Omental fat pad (tissue), 4 donors: ENCODE results near the gene SEL1L. TPM values are rescaled to one million over a fixed set of nuclear protein-coding genes. Genes with fewer than 3 reads are reported as not detected.

Experiments used
- ATAC-seq: fragments of 150-250 bp; one replicate; pipeline ENCODE4 v1.9.1; 2016; ENCODE audit warnings: mild to moderate bottlenecking, moderate library complexity; ENCODE audit not compliant: low FRiP score
- DNase-seq: peaks from one replicate; pipeline ENCODE4 v3.0.0-alpha.2; 2019; ENCODE audit warnings: low spot score
- total RNA-seq, 4 donors: library from RNA; depleted of rRNA; stranded (reverse); fragments of >200 nt; gene quantifications; one replicate each; pipeline ENCODE4 v1.1.0, GENCODE V29; 2016
- TF ChIP-seq, protein P1 (sequence below), 3 donors: fragments of 450-650 bp; IDR thresholded peaks; one replicate each; pipeline ENCODE4 v1.5.1; 2016 to 2017; ENCODE audit warnings: antibody characterized with exemption in 3 of 3, mild to moderate bottlenecking in 3 of 3, moderate library complexity in 2 of 3

Gene SEL1L
- total RNA-seq, 4 donors from 2014 or later: 53.3 to 74.0 (median 66.5) TPM

DNA sequence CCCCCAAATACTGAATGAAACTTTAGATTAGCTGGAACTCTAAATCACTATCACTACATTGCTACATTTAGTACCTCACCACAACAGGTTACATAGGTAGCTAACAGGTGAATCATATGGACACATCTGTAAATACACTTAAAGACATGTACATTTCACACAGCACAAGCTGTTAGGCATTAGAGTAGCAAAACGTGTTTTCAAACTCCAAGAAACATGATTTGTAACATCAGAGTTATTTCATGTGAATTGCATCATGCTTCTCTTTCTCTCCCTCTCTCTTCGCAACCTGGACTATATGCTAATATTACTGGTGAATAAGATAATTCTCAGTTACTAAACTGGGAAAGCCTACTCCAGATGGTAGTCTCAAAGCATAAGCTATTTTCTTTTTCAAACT lies 4.3 kb downstream of the SEL1L start:
- DNase-seq (no peak), ATAC-seq (no peak)
- TF ChIP-seq, protein P1, sequence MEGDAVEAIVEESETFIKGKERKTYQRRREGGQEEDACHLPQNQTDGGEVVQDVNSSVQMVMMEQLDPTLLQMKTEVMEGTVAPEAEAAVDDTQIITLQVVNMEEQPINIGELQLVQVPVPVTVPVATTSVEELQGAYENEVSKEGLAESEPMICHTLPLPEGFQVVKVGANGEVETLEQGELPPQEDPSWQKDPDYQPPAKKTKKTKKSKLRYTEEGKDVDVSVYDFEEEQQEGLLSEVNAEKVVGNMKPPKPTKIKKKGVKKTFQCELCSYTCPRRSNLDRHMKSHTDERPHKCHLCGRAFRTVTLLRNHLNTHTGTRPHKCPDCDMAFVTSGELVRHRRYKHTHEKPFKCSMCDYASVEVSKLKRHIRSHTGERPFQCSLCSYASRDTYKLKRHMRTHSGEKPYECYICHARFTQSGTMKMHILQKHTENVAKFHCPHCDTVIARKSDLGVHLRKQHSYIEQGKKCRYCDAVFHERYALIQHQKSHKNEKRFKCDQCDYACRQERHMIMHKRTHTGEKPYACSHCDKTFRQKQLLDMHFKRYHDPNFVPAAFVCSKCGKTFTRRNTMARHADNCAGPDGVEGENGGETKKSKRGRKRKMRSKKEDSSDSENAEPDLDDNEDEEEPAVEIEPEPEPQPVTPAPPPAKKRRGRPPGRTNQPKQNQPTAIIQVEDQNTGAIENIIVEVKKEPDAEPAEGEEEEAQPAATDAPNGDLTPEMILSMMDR (IDR thresholded peaks at IDR 0.05): no peak

DNA sequence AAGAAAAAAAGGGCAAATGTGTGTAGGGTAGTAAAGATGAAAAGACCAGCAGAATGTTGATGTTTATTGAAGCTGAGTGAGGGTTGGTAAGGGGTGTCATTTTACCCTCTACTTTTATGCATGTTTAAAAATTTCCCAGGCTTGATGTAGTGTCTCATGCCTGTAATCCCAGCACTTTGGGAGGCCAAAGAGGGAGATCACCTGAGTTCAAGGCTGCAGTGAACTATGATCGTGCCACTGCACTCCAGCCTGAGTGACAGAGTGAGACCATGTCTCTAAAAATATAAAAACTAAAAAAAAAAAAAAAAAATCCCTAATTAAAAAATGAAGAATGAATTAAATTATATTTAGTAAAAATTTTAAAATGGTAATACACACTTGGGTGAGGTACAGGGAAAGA lies 8.5 kb downstream of the SEL1L start:
- no peak for ATAC-seq
- no peak for DNase-seq
- TF ChIP-seq, protein P1 (IDR thresholded peaks at IDR 0.05): no peak

DNA sequence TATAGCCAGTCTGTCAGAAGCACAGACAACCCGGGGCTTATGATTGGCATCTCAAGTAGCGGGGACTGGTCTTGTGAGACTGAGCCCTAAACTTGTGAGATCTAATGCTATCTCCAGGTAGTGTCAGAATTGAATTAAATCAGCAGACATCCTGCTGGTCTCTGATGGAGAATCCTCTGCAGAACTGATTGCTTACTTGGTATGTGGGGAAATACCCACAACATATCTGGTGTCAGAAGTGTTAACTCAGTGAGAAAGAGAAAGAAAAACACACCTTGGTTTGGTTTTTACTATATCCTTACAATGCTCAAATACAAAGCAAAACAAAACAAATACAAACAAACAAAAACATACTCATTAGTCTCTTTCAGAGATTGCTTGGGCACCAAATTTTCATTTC lies 10.0 kb downstream of the SEL1L start:
- TF ChIP-seq, protein P1 (IDR thresholded peaks at IDR 0.05): no peak
- no peak for DNase-seq

DNA sequence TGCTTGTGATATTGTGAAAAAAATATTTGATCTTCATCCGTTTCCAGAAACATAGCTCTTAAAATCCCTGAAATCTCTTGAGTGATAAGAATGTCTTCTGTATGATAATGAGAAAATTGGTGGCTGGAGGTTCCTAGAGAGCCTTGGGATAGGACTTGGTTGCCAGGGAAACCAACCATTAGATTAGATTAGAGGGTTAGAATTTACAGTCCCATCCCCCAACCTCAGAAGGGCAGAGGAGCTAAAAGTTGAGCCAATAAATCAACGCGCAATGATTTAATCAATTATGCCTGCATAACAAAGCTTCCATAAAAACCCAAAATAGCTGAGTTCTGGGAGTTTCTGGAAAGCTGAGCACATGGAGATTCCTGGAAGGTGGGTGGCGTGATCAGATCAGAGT lies 10.6 kb downstream of the SEL1L start:
- ATAC-seq: no peak
- DNase-seq: no peak
- TF ChIP-seq, protein P1 (IDR thresholded peaks at IDR 0.05): no peak

More for the DNA sequence above, 10.0 kb downstream of the SEL1L start:
- no peak for ATAC-seq

DNA sequence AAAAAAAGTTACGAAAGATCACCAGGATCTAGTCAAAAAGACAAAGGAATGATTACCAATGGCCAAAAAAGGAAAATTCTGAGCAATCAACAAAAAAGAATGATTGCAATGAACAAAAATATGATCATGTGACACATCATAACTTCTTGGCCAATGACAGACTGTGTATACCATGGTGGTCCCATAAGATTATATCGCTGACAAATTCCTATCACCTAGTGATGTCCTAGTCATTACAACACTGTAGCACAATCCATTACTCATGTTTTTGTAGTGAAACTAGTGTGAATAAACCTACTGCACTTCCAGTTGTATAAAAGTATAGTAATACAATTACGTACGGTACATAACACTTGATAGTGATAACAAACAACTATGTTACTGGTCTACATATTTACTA lies 12.3 kb downstream of the SEL1L start:
- TF ChIP-seq, protein P1 (IDR thresholded peaks at IDR 0.05): no peak
- DNase-seq (no peak), ATAC-seq (no peak)

DNA sequence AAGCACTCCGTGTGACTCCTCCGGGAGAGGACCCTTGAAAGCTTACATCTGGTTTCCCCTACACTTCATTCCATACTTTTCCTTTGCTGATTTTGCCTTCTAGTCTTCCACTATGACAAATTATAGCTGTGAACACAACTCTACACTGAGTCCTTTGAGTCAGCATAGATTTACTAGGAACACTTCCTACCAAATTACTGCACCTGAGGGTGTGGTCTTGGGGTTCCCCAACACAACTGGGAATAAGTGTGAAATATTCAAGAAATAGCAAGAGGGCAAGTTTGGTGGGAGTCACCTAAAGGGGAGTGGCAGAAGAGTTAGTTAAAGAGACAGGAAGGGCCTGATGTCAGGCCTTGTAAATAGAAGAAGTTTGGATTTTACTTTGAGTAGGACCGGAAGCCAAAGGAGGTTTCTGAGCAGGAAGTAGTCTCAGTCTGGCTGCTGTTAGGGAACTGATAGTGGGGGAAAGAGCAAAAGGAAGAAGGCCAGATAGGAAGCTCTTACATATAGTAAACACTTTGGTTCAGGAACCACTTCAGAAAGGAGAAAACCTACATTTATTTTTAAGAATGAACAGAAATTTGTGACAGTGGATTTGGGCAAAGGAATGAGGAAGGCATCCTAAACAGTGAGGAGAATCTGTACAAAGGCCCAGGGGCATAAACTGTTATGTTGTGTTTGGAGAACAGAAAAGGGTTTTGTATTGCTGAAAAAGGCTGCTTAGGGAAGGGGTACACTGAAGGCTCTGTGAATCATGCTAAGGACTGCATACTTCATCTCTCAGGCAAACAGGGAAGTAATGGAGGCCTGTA lies 14.2 kb downstream of the SEL1L start:
- ATAC-seq: peak; percentile 31
- DNase-seq: no peak
- TF ChIP-seq, protein P1 (IDR thresholded peaks at IDR 0.05): no peak

DNA sequence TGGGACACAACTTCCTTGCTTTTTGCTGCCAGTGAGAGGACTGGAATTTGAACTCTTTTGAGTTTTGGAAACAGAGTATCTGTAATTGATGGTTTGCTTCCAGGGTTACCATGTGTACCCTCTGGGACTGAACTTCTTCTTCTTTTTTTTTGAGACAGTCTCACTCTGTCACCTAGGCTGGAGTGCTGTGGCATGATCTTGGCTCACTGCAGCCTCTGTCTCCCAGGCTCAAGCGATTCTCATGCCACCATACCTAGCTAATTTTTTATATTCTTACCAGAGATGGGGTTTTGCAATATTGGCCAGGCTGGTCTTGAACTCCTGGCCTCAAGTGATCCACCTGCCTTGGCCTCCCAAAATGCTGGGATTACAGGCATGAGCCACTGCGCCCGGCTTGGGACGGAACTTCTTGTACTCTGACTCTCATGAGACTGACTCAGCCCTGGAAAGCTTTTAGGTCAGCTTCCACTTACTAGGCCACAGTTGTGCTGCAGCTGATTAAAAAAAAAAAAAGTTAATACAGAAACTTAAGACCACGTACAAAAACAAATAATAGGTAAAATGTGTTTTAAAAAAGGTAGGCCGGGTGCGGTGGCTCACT lies 15.8 kb downstream of the SEL1L start:
- ATAC-seq (no peak), DNase-seq (no peak)
- TF ChIP-seq, protein P1 (IDR thresholded peaks at IDR 0.05): no peak
